Stimulated activated CD8-positive, alpha-beta memory T cell treated with anti-CD3 and anti-CD28 coated beads, Interleukin-15, amount 100 ng/mL, for 24 hours (primary cell): ENCODE results near the gene REEP2.
"Not testable (repeated sequence)": the region's sequence is repeated elsewhere in the genome, so short reads cannot be mapped to it uniquely, and the experiment has no call there.

Source experiments
- DNase-seq: peaks from one replicate; pipeline ENCODE4 v3.0.0-alpha.2; 2020; ENCODE audit warnings: low read depth

REEP2 gene

GRCh38 chr5:138438724-138439476, at the start of gene REEP2:
REEP2 (plus strand) TSS chr5:138439057; CDS start chr5:138439209, 152 bp downstream.
- no peak for DNase-seq

- DNase-seq: no peak
Measured at GRCh38 chr5:138389332-138389731, 49.5 kb upstream of the REEP2 start.

GRCh38 chr5:138389911-138390310, 48.9 kb upstream of the REEP2 start:
- not testable (repeated sequence) for DNase-seq

GRCh38 chr5:138391859-138392386, 46.9 kb upstream of the REEP2 start:
- no peak for DNase-seq

GRCh38 chr5:138402640-138403039, 36.2 kb upstream of the REEP2 start:
- no peak for DNase-seq

- DNase-seq: no peak
Measured at GRCh38 chr5:138408023-138408422, 30.8 kb upstream of the REEP2 start.

- not testable (repeated sequence) for DNase-seq
Measured at GRCh38 chr5:138410996-138411640, 27.7 kb upstream of the REEP2 start.

- DNase-seq: no peak
Measured at GRCh38 chr5:138418444-138418843, 20.4 kb upstream of the REEP2 start.

GRCh38 chr5:138425079-138425478, 13.8 kb upstream of the REEP2 start:
- no peak for DNase-seq

- DNase-seq: no peak
Measured at GRCh38 chr5:138435943-138436342, 2.9 kb upstream of the REEP2 start.

- no peak for DNase-seq
Measured at GRCh38 chr5:138438003-138438723, 694 bp upstream of the REEP2 start.

- DNase-seq: no peak
Measured at GRCh38 chr5:138439477-138440158, 761 bp downstream of the REEP2 start.

GRCh38 chr5:138440159-138441073, 1.6 kb downstream of the REEP2 start:
- no peak for DNase-seq

- DNase-seq: no peak
Measured at GRCh38 chr5:138441221-138441620, 2.4 kb downstream of the REEP2 start.

GRCh38 chr5:138444078-138444773, 5.4 kb downstream of the REEP2 start:
- DNase-seq: no peak

GRCh38 chr5:138444774-138445546, 6.1 kb downstream of the REEP2 start:
- DNase-seq: no peak

GRCh38 chr5:138445547-138446271, 6.9 kb downstream of the REEP2 start:
- DNase-seq: no peak

GRCh38 chr5:138448070-138448469, 9.2 kb downstream of the REEP2 start:
- no peak for DNase-seq
